ENCODE data around the gene PLD4.
"Not testable (repeated sequence)": the region's sequence is repeated elsewhere in the genome, so short reads cannot be mapped to it uniquely, and the experiment has no call there.

The PLD4 gene, protein sequence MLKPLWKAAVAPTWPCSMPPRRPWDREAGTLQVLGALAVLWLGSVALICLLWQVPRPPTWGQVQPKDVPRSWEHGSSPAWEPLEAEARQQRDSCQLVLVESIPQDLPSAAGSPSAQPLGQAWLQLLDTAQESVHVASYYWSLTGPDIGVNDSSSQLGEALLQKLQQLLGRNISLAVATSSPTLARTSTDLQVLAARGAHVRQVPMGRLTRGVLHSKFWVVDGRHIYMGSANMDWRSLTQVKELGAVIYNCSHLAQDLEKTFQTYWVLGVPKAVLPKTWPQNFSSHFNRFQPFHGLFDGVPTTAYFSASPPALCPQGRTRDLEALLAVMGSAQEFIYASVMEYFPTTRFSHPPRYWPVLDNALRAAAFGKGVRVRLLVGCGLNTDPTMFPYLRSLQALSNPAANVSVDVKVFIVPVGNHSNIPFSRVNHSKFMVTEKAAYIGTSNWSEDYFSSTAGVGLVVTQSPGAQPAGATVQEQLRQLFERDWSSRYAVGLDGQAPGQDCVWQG

DNA sequence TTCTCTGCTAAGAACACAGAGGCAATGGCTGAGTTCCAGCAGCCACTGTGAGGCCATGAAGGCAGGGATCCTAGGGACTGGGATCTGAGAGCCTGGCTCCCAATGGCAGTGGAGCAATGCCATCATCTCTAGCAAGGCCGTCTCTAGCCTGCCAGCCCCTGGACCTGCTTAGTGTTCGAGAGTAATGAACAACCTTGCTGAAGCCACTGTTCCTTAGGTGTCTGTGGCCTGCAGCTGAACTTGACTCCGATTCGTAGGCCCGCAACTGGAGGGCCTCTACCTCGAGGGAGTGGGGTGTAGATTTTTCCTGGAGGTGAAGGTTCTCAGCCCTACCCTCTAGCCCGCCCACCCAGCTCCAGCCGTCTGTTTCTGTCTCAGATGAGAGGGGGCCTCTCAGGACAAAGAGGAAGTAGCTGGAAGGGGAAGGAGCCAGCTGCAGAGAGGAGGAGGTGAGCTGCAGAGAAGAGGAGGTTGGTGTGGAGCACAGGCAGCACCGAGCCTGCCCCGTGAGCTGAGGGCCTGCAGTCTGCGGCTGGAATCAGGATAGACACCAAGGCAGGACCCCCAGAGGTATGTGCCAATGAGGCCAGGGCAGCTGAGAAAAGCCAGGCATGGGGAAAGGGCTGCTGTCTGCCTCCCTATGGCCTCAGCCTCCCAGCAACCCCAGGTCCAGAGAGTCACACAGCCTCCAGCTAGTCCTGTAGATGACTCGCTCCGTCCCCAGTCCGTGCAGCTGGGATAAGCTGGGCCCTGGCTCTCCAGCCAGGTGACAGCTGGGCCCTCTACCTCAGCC, at the start of gene PLD4:
Gene PLD4 (plus strand): TSS at position 459 of the 793 bp plus-strand sequence. CDS start 2,262 bp downstream, outside the sequence.
- no peak within 1 kb of the TSS for H3K4me3 ChIP-seq (ENCODE audit: low read depth, low read length)

DNA sequence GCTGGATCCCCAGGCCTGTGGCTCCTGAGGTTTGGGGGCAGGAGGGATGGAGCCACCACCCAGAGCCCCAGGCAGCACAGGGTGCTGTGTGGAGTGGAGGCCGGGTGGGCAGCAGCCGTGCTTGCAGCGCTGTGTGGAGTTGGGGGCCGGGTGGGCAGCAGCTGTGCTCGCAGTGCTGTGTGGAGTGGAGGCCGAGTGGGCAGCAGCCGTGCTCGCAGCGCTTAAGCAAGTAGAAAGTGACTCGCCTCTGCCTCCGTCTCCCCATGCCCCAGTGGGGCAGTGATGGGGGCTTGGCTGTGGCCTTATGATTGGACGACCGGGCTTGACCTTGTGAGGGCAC, 49.3 kb upstream of the PLD4 start:
- H3K4me3 ChIP-seq (ENCODE audit: low read depth, low read length) = no peak overlapping the region

DNA sequence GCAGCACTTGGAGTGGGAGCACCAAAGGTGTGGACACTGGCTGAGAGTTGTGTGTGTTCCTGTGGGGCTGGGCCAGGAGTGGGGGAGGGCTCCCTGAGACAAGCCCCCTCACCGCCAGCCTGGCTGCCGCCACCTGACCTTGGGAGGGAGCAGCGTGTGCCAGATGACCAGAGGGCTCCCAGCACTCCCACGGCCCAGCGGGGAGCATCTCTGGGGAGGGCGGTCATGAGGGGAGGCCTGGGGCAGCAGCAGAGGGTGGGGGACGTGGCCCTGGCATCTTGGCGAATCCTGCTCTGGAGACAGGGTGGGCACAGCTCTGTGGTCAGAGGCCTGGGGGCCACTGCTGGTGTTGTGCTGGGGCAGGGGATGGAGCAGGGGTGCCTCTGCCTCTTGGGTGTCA, 48.9 kb upstream of the PLD4 start:
- H3K4me3 ChIP-seq (ENCODE audit: low read depth, low read length) = no peak overlapping the region

DNA sequence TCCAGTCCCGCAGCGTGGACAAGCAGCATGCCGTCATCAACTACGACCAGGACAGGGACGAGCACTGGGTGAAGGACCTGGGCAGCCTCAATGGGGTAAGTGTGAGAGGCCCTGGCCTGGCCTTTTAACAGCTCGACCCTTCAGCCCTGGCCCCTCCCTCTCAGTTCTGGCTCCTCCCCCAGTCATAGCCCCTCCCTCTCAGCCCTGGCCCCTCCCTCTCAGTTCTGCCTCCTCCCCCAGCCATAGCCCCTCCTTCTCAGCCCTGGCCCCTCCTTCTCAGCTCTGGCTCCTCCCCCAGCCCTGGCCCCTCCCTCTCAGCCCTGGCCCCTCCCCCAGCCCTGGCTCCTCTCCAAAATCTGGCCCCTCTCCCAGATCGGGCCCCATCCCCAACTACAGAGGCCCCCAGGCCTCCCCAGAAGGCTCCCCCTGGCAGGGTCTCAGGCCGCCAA, 48.4 kb upstream of the PLD4 start:
- no peak overlapping the region for H3K4me3 ChIP-seq (ENCODE audit: low read depth, low read length)

DNA sequence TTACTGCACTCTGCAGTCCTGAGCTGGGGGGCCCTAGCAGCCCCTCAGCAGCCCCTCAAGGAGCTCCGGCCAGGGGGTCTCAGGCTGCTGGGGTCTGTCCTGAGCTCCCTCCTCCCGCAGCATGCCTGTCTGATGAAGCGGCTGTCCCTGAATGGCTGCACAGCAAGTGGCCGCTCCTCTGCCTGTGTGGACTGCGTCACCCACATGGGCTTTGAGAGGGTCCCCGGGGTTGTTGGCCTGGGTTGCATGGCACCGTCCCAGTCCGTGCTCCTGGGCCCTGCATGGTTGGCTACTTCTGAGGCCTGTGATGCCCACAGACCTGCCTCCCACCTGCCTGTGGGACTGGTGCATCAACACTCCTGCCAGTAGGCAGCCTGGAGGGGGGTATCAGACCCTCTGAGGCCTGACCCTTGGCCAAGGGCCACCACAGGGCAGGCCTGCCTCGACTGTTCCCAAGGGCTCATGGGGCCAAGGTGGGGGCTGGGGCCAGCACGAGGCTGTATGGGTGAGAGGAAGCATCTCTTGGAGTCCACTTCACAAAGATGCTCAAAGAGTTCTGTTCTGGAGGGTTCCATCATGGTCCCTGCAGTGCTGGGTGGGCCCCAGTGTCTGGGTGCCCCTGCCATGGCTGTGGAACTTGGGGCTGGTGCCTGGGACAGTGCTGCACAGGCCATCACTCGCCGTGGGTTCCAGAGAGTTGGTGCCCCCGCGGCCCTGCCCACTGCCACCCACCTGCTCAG, 47.4 kb upstream of the PLD4 start:
- H3K4me3 ChIP-seq (ENCODE audit: low read depth, low read length) = no peak overlapping the region

DNA sequence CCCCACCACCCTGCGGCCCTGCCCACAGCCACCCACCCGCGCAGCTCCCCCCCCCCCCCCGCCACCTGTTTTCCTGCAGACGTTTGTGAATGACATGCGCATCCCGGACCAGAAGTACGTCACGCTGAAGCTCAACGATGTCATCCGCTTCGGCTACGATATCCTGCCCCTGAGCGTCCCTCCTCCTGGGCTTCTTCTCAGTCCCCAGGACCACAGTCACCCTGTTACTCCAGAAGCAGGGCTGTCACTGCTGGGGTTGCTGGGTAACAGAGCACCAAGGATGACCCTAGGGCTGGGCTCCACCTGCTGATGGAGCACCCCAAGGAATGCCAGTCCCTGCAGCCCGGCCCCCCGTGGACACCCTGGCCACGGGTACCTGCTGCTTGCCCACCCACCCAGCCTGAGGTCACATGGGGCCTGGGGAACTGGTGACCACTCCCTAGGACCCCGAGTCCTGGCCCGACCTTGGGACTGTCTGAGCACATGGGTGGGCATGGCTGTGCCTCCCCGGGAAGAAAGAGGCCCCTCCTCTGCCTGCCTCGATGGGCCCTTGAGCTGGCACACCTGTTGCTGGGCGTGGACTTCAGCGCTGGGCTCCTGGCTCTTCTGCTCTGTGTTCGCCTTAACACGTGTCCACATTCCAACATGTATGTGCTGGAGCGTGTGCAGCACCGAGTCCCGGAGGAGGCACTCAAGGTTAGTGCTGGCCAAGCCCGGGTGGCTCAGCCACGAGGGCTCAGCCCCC, 46.7 kb upstream of the PLD4 start:
- H3K4me3 ChIP-seq (ENCODE audit: low read depth, low read length) = no peak overlapping the region

DNA sequence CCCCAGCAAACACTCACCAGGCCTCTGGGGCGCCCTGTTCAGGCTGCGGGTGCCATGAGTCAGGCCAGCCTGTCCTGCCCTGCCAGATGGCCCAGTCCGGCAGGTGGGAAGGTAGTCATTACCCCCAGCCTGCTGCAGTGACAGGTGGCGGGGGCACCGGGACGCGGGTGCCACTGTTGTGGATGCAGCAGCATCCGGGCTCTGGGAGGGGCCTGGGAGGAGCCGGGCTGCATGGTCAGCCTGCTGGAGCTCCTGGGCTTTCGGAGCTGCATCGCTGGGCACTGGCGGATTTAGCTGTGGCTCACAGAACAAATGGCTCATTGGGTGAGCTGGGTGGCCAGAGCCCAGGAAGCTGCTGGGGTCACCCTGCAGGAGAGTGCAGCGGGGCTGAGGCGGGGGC, 46.1 kb upstream of the PLD4 start:
- no peak overlapping the region for H3K4me3 ChIP-seq (ENCODE audit: low read depth, low read length)

DNA sequence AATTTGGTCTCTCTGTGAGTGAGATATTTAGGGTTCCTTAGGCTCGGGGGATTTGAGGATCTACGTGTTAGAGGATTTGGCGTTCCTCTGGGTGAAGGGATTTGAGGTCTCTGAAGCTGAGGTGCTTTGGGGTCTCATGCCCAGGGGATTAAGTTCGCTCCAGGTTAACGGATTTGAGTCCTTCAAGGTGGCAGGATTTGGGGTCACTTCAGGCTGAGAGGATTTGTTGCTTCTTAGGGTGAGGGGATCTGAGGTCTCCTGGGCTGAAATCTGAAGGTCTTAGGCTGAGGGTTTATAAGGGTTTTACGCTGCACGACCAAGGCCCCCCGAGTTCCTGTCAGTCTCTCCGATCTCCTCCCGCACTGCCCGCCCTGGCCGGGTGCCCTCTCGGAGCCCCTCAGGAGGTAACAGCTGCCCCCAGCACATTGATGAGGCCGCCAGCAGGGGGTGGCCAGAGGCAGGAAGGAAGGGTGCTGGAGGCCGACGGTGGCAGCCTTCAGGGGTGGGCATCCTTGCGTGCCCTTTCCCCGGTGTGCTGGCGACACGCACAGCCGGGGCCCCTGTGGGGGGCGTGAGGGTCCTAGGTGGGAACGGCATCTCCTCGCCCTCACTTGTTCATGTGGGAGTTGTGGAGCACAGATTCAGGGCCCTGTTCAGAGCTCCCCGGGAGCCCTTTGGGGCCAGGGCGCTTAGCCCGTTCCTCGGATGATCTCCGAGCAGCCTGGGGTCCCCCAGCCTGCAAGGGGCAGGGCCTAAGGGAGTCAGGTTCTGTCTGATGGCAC, 45.3 kb upstream of the PLD4 start:
- H3K4me3 ChIP-seq (ENCODE audit: low read depth, low read length) = no peak overlapping the region

DNA sequence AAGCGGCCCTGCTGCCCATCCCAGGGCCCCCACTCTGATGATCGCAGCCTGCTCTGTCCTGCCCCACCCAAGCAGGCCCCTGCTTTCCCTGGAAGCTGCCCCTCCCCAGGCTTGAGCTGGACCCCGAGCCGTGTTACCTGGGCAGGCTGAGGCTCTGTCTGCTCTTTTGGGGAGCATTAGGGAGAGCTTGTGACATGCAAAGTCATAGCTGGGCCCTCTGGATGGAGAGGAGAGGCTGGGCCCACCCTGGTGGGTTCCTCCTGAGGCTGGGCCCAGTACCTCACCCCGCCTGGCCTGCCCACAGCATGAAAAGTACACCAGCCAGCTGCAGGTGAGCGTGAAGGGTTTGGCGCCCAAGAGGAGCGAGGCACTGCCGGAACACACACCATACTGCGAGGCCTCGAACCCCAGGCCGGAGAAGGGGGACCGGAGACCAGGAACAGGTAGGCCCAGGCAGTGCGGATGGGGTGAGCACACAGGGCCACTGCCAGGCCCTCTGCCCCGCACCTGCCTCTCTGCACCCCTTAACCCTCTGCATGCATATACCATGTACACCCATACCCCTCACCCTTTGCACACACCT, 44.6 kb upstream of the PLD4 start:
- no peak overlapping the region for H3K4me3 ChIP-seq (ENCODE audit: low read depth, low read length)

DNA sequence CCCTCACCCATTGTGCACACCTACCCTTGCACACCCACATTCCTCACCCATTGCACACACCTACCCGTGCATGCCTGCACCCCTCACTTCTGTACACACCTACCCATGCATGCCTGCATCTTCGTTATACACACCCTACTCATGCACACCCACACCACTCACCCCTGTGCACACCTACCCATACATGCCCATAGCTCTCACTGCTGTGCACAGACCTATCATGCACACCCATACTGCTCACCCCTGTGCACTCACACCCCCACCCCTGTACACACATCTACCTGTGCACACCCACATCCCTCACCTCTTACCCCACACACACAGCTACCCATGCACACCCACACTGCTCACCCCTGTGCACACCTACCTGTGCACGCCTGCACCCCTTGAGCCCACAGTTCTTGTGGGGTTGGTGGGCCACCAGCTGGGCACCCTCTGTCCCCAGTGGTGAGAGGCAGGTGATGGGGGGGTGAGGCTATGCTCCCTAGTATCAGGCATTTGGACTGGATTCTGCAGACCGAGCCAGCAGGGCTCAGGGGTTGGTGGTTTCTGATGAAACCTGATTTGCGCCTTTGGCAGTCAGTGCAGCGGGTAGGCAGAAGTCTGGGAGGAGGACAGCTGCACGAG, 44.0 kb upstream of the PLD4 start:
- no peak overlapping the region for H3K4me3 ChIP-seq (ENCODE audit: low read depth, low read length)

DNA sequence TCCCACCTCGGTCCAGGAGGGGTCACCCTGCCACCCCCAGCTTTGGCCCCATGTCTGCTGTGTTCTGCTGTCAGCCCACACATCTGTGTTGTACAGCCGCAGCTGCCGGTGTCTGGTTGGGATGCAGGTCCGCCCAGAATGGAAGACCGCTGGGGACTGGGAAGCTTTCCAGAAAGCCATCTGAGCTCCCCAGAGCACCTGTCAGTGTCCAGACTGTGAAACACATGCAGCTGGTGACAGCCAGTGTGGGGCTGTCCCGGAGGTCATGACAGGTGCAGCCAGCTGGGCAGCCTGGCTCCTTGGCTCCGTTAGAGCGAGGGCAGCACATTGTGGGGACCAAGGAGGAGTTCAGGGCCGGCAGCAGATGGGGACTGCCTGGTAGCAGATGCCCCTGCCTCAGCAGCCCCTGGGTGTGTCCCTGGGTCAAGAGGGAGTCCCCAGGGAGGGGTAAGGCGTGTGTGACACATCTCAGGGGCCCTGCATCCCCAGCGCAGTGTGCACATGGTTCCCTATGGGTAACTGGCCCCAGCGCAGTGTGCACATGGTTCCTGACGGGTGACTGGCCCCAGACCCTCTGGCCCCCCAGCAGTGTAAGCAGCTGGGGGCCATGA, 43.2 kb upstream of the PLD4 start:
- H3K4me3 ChIP-seq (ENCODE audit: low read depth, low read length) = no peak overlapping the region

DNA sequence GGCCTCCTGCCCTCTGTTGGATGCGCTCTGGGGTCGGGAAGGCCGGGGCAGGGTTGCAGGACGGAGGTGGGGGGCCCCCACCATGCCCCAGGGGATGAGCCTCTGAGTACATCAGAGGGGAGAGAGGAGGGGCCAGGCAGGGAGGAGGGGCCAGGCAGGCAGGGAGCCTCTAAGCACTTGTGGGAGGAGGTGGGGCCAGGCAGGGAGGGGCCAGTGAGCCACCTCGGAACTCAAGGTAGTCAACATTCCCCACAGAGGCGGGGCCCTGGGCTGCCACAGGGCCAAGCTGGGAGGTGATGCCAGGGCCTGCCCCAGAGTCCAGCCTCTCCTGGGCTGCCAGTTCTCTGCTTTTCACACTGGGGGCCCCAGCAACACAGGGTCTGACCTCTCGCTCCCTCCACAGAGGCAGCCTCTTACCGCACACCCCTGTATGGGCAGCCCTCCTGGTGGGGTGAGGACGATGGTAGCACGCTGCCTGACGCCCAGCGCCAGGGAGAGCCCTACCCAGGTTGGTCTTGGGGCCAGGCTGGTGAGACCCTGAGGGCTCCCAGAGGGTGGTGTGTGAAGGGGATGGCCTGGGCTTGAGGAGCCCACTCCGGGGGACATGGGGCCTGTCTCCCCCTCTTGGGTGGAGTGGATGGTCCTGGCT, 42.2 kb upstream of the PLD4 start:
- H3K4me3 ChIP-seq (ENCODE audit: low read depth, low read length) = no peak overlapping the region

DNA sequence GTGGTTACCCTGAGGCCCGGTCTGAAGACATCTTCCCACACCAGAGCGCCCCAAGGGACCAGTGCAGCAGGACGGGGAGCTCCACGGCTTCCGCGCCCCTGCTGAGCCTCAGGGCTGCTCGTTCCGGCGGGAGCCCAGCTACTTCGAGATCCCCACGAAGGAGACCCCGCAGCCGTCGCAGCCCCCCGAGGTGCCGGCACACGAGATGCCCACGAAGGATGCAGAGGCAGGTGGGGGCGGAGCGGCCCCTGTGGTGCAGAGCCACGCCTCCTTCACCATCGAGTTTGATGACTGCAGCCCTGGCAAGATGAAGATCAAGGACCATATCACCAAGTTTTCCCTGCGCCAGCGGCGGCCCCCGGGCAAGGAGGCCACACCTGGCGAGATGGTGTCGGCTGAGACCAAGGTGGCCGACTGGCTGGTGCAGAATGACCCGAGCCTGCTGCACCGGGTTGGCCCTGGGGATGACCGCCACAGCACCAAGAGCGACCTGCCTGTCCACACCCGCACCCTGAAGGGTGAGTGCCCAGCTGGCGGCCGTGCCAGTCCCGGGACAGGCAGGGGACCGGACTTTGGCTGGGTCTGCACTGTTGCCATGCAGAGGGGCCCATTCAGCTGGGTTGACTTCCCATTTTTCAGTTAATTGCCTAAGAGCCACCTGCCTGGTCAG, 41.6 kb upstream of the PLD4 start:
- no peak overlapping the region for H3K4me3 ChIP-seq (ENCODE audit: low read depth, low read length)

DNA sequence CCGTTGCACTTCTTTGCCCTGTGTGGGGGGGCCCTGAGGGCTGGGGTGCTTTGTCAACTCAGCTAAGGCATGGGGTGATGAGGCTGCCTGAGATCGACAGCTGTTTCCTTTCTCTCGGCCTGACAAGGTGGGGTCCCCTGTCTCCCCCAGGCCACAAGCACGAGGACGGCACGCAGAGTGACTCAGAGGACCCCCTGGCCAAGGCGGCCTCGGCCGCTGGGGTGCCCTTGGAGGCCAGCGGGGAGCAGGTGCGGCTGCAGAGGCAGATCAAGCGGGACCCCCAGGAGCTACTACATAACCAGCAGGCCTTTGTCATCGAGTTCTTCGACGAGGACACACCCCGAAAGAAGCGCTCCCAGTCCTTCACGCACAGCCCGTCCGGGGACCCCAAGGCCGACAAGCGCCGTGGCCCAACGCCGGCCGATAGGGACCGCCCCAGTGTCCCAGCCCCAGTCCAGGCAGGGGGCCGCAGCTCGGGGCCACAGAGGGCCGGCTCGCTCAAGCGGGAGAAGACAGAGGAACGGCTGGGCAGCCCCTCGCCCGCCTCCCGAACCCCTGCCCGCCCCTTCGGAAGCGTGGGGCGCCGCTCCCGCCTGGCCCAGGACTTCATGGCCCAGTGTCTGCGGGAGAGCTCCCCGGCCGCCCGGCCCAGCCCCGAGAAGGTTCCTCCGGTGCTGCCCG, 40.9 kb upstream of the PLD4 start:
- H3K4me3 ChIP-seq (ENCODE audit: low read depth, low read length) = no peak overlapping the region

DNA sequence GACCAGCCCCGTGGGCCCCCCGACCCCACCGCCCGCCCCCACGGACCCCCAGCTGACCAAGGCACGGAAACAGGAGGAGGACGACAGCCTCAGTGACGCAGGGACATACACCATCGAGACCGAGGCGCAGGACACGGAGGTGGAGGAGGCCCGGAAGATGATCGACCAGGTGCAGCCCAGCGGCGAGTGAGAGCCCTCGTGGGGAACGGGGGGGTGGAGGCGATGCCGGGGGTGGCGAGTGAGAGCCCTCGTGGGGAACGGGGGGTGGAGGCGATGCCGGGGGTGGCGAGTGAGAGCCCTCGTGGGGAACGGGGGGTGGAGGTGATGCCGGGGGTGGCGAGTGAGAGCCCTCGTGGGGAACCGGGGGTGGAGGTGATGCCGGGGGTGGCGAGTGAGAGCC, 40.3 kb upstream of the PLD4 start:
- H3K4me3 ChIP-seq (ENCODE audit: low read depth, low read length) = not testable (repeated sequence)

DNA sequence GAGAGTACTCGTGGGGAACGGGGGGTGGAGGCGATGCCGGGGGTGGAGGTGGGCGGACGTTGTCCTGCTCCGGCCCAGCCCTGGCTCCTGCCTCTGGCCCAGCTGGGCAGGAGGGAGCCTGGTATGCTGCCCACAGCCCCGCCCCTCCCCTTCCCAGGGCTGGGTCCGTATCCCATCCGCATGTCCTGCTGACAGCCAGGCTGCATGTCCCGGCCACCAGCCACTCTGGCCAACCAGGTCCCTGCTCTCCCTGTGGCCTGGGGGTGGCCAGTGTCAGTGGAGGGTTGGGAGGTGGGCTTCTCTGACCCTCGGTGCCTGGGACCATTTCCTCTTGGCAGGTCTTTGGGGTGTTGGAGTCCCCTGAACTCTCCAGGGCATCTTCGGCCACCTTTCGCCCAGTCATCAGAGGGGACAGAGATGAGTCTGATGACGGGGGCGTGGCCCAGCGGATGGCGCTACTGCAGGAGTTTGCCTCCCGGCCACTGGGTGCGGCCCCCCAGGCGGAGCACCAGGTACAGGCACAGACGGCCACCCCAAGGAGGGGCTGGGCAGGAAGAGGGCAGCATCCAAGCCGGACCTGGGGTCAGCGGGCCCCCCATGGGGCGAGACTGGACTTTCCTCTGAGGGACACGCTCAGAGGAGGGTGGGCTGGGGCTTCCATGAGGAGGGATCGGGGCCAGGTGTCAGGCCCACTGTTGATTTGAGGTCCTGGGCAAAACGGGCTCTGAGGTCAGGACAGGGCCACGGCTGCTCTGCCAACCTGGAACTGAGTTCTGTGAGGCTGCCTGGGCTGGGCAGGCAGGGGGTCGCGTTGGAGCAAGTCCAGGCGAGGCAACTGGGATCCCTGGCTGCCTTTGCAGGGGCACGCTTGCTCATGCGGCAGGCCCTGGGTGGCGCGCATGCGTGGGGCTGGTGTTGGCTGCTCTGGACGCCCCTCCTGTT, 39.4 kb upstream of the PLD4 start:
- no peak overlapping the region for H3K4me3 ChIP-seq (ENCODE audit: low read depth, low read length)
